Measurements from ENCODE around the gene ISLR.

GRCh38 chr15:74174958-74175253, 1.4 kb downstream of the ISLR start:
- TF ChIP-seq NFE2L2 (IDR thresholded peaks at IDR 0.05; ENCODE audit: low read depth, low read length), result no peak
- no peak for TF ChIP-seq CTCF (conservative IDR thresholded peaks at IDR 0.05; ENCODE audit: low read depth, low read length)
